Ishikawa (cell line): Measurements from ENCODE around the gene ADCY9.

Experiments used
- CEBPB ChIP-seq: IDR thresholded peaks from 2 replicates; pipeline ENCODE4 v1.6.1; 2012
- CREB1 ChIP-seq: IDR thresholded peaks from 2 replicates; pipeline ENCODE4 v1.6.1; 2012; ENCODE audit warnings: low read depth
- EGR1 ChIP-seq: IDR thresholded peaks from 2 replicates; pipeline ENCODE4 v1.6.1; 2012
- EP300 ChIP-seq: IDR thresholded peaks from 2 replicates; pipeline ENCODE4 v1.6.1; 2012; ENCODE audit warnings: borderline replicate concordance
- FOXM1 ChIP-seq: IDR thresholded peaks from 2 replicates; pipeline ENCODE4 v1.6.1; 2012; ENCODE audit warnings: low read depth, borderline replicate concordance
- MAX ChIP-seq: IDR thresholded peaks from 2 replicates; pipeline ENCODE4 v1.6.1; 2012
- NFIC ChIP-seq: IDR thresholded peaks from 2 replicates; pipeline ENCODE4 v1.6.1; 2012
- RAD21 ChIP-seq: IDR thresholded peaks from 2 replicates; pipeline ENCODE4 v1.6.1; 2012; ENCODE audit warnings: low read depth
- REST ChIP-seq: IDR thresholded peaks from 2 replicates; pipeline ENCODE4 v1.6.1; 2012; ENCODE audit warnings: low read depth, mild to moderate bottlenecking
- TAF1 ChIP-seq: IDR thresholded peaks from 2 replicates; pipeline ENCODE4 v1.6.1; 2012; ENCODE audit warnings: low read depth, mild to moderate bottlenecking
- TCF12 ChIP-seq: IDR thresholded peaks from 2 replicates; pipeline ENCODE4 v1.6.1; 2012; ENCODE audit warnings: low read depth
- TEAD4 ChIP-seq: IDR thresholded peaks from 2 replicates; pipeline ENCODE4 v1.6.1; 2012
- USF1 ChIP-seq: IDR thresholded peaks from 2 replicates; pipeline ENCODE4 v1.6.1; 2012
- YY1 ChIP-seq: IDR thresholded peaks from 2 replicates; pipeline ENCODE4 v1.6.1; 2012; ENCODE audit warnings: low read depth
- ZBTB7A ChIP-seq: IDR thresholded peaks from 2 replicates; pipeline ENCODE4 v1.6.1; 2012; ENCODE audit warnings: low read depth

ADCY9 gene

GRCh38 chr16:3963203-3963602 is 153.0 kb downstream of the ADCY9 start:
- TF ChIP-seq ZBTB7A = no peak

GRCh38 chr16:3961449-3961849 is 154.8 kb downstream of the ADCY9 start:
- TF ChIP-seq FOXM1 = no peak
- TF ChIP-seq CEBPB = no peak

- TF ChIP-seq MAX = no peak
- TF ChIP-seq REST = no peak
- peak; percentile 34 for TF ChIP-seq TEAD4
- TF ChIP-seq EP300 = no peak
- TF ChIP-seq USF1 = no peak
- 0 out of 2 replicates have a peak, but pooled peaks have one; percentile 12 for TF ChIP-seq NFIC
- TF ChIP-seq FOXM1 = no peak
- TF ChIP-seq RAD21 = no peak
- no peak for TF ChIP-seq CEBPB
- TF ChIP-seq EGR1 = no peak
- no peak for TF ChIP-seq TAF1
- no peak for TF ChIP-seq ZBTB7A
- no peak for TF ChIP-seq YY1
Observed at GRCh38 chr16:3959148-3959547, 157.1 kb downstream of the ADCY9 start.

- no peak for TF ChIP-seq EGR1
- no peak for TF ChIP-seq YY1
- no peak for TF ChIP-seq MAX
- TF ChIP-seq RAD21 = no peak
- no peak for TF ChIP-seq TAF1
- TF ChIP-seq FOXM1 = no peak
- no peak for TF ChIP-seq USF1
- TF ChIP-seq CREB1 = no peak
- TF ChIP-seq CEBPB = no peak
- TF ChIP-seq REST = no peak
Observed at GRCh38 chr16:3957344-3957980, 158.8 kb downstream of the ADCY9 start.

- TF ChIP-seq RAD21 (peak; percentile 45; the same call in 1 of the 2 replicates), USF1 (no peak), TAF1 (no peak), NFIC (peak; percentile 30; the same call in 1 of the 2 replicates)
Observed at GRCh38 chr16:3954411-3954921, 161.8 kb downstream of the ADCY9 start.

- TF ChIP-seq EP300 (no peak), CREB1 (no peak), RAD21 (no peak), TAF1 (no peak), TCF12 (no peak), FOXM1 (no peak), YY1 (no peak), REST (no peak), NFIC (no peak), EGR1 (no peak), TEAD4 (no peak), USF1 (no peak), ZBTB7A (no peak)
Observed at GRCh38 chr16:3953728-3954410, 162.4 kb downstream of the ADCY9 start.
